ENCODE measurements around the gene FBLN1. TPM values are rescaled to one million over a fixed set of nuclear protein-coding genes. Genes with fewer than 3 reads are reported as not detected.
A peak's percentile ranks its signal among the peaks of the same experiment; 100 is the strongest.

Gene FBLN1
- total and polyA plus RNA-seq, 2 experiments from 2014 or later: 137 to 304 TPM

DNA sequence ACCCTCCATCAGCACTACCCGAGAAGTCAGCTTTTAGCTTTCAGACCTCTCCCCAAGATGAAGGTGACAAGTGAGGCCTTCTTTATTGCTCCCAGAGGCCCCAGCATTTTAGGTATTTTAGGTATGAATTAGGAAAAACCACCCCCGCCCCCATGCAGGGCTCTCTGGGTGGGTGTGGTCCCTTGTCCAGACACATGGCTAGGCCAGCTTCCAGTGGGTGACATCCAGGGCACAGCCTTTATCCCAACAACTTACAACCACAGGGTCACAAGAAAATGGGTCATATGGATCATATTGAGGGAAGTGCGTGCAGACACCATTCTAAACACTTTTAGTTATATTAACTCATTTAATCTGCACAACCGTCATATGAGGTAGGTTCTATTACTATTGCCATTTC lies 47.1 kb upstream of the FBLN1 start:
- peaks cover 41% of the 10 kb centered on the region for H3F3A ChIP-seq (ENCODE audit: insufficient read depth)
- DNase-seq: no peak
- no peaks in the 10 kb centered on the region for H4K20me1 ChIP-seq (ENCODE audit: insufficient read depth)
- in situ Hi-C loops (cut with MboI): no loop called here
- H3K9me2 ChIP-seq (ENCODE audit: insufficient read depth): no peaks in the 10 kb centered on the region
- H3K9me3 ChIP-seq (ENCODE audit: low read depth): no peaks in the 10 kb centered on the region
- no peak overlapping the region for H3K9ac ChIP-seq
- no peaks in the 10 kb centered on the region for H3K27me3 ChIP-seq (replicated peaks; ENCODE audit: insufficient read depth)
- H2AFZ ChIP-seq: no peak overlapping the region
- TF ChIP-seq EZH2 (IDR thresholded peaks at IDR 0.05; ENCODE audit: insufficient read depth, poor library complexity, severe bottlenecking) (no peak), EZH2phosphoT487 (IDR thresholded peaks at IDR 0.05; ENCODE audit: insufficient read depth, low read depth) (no peak)
- no peaks in the 10 kb centered on the region for H3K36me3 ChIP-seq (ENCODE audit: low read depth)
- peak overlapping the region; percentile 3 for H3K4me2 ChIP-seq (ENCODE audit: unreplicated experiment)
- H3K27ac ChIP-seq: no peak overlapping the region
- peaks cover 50% of the 10 kb centered on the region for H3K4me1 ChIP-seq (ENCODE audit: insufficient read depth)
- WGBS, 2 experiments (ENCODE audit: low coverage in 1 of 2, low lambda C conversion rate in 2 of 2, missing lambda C conversion rate in 2 of 2): 54 to 63% methylated on average over 4 of the region's 4 CpGs
- H3K4me3 ChIP-seq: no peak overlapping the region
- H3K79me2 ChIP-seq (ENCODE audit: insufficient read depth): no peaks in the 10 kb centered on the region

DNA sequence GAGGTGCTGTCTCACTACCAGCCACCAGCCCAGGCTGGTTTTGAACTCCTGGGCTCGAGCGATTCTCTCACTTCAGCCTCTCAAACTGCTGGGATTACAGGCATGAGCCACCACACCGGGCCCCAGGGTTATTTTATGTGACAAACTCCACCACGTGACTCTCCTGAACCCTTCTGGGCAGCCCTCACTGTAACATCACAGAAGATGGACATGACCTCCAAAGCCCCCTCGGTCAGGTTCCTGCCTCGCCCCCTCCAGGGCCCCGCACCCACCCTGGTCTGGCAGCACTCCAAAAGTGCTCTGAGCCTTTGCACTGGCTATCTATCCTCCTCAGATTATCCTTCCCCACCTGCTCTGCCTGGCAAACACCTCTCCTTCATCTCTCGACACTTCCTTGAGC lies 45.9 kb upstream of the FBLN1 start:
- no peaks in the 10 kb centered on the region for H3K79me2 ChIP-seq (ENCODE audit: insufficient read depth)
- H3K4me1 ChIP-seq (ENCODE audit: insufficient read depth): peaks cover 40% of the 10 kb centered on the region
- H3K9ac ChIP-seq: no peak overlapping the region
- no peaks in the 10 kb centered on the region for H3K9me3 ChIP-seq (ENCODE audit: low read depth)
- DNase-seq: no peak
- no peaks in the 10 kb centered on the region for H3K9me2 ChIP-seq (ENCODE audit: insufficient read depth)
- H3F3A ChIP-seq (ENCODE audit: insufficient read depth): peaks cover 33% of the 10 kb centered on the region
- 89 to 91% methylated on average over 6 to 8 of the region's 8 CpGs for WGBS, 2 experiments (ENCODE audit: low coverage in 1 of 2, low lambda C conversion rate in 2 of 2, missing lambda C conversion rate in 2 of 2)
- H2AFZ ChIP-seq: no peak overlapping the region
- in situ Hi-C loops (cut with MboI): no loop called here
- H3K4me2 ChIP-seq (ENCODE audit: unreplicated experiment): no peak overlapping the region
- TF ChIP-seq EZH2 (IDR thresholded peaks at IDR 0.05; ENCODE audit: insufficient read depth, poor library complexity, severe bottlenecking) (no peak), EZH2phosphoT487 (IDR thresholded peaks at IDR 0.05; ENCODE audit: insufficient read depth, low read depth) (no peak)
- no peaks in the 10 kb centered on the region for H3K27me3 ChIP-seq (replicated peaks; ENCODE audit: insufficient read depth)
- no peaks in the 10 kb centered on the region for H4K20me1 ChIP-seq (ENCODE audit: insufficient read depth)
- H3K36me3 ChIP-seq (ENCODE audit: low read depth): no peaks in the 10 kb centered on the region
- no peak overlapping the region for H3K4me3 ChIP-seq
- H3K27ac ChIP-seq: no peak overlapping the region

DNA sequence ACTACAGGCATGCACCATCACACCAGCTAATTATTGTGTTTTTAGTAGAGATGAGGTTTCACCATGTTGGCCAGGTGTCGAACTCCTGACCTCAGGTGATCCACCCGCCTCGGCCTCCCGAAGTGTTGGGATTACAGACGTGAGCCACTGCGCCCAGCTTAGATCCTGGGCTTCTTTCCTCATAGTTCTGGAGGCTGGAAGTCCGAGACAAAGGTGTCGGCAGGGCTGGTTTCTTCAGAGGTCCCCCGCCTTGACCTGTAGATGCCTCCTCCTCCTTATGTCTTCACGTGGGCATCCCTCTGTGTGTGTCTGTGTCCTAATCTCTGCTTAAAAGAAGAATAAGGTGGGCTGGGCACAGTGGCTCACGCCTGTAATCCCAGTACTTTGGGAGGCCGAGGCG lies 44.2 kb upstream of the FBLN1 start:
- DNase-seq: no peak
- no peak overlapping the region for H3K4me2 ChIP-seq (ENCODE audit: unreplicated experiment)
- H3K4me3 ChIP-seq: no peak overlapping the region
- no peak overlapping the region for H3K9ac ChIP-seq
- no peak overlapping the region for H3K27ac ChIP-seq
- no peaks in the 10 kb centered on the region for H3K9me2 ChIP-seq (ENCODE audit: insufficient read depth)
- H3K79me2 ChIP-seq (ENCODE audit: insufficient read depth): no peaks in the 10 kb centered on the region
- TF ChIP-seq EZH2 (IDR thresholded peaks at IDR 0.05; ENCODE audit: insufficient read depth, poor library complexity, severe bottlenecking): no peak
- TF ChIP-seq EZH2phosphoT487 (IDR thresholded peaks at IDR 0.05; ENCODE audit: insufficient read depth, low read depth): no peak
- peaks cover 22% of the 10 kb centered on the region for H3K4me1 ChIP-seq (ENCODE audit: insufficient read depth)
- no peaks in the 10 kb centered on the region for H3K36me3 ChIP-seq (ENCODE audit: low read depth)
- H3K9me3 ChIP-seq (ENCODE audit: low read depth): no peaks in the 10 kb centered on the region
- in situ Hi-C loops (cut with MboI): no loop called here
- H2AFZ ChIP-seq: no peak overlapping the region
- no peaks in the 10 kb centered on the region for H3K27me3 ChIP-seq (replicated peaks; ENCODE audit: insufficient read depth)
- H4K20me1 ChIP-seq (ENCODE audit: insufficient read depth): no peaks in the 10 kb centered on the region
- H3F3A ChIP-seq (ENCODE audit: insufficient read depth): peaks cover 17% of the 10 kb centered on the region
- 96 to 97% methylated on average over 11 to 13 of the region's 13 CpGs for WGBS, 2 experiments (ENCODE audit: low coverage in 1 of 2, low lambda C conversion rate in 2 of 2, missing lambda C conversion rate in 2 of 2)

DNA sequence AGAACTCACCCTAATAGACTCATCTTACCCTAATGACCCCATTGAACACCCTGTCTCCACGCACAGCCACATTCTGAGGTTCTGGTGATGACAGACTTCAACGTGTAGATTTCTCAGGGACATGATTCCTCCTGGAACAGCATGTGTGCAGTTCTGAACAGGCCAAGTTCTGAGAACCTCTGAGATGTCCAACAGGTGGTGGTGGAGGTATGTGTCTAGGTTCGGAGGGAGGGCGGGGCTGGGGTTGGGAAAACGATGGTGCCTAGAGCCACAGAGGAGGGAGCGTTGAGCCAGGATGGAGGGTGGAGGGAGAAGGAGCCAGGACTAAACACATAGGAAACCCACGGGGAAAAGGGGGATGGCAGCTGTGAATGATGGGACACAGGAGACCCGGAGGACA lies 43.4 kb upstream of the FBLN1 start:
- Histone ChIP-seq H3K27me3 (replicated peaks; ENCODE audit: insufficient read depth) (no peaks in the 10 kb centered on the region), H3K9me2 (ENCODE audit: insufficient read depth) (no peaks in the 10 kb centered on the region), H2AFZ (no peak overlapping the region), H3K27ac (no peak overlapping the region), H4K20me1 (ENCODE audit: insufficient read depth) (no peaks in the 10 kb centered on the region), H3K4me2 (ENCODE audit: unreplicated experiment) (no peak overlapping the region), H3K4me3 (no peak overlapping the region), H3K4me1 (ENCODE audit: insufficient read depth) (peaks cover 15% of the 10 kb centered on the region), H3K9ac (no peak overlapping the region), H3F3A (ENCODE audit: insufficient read depth) (peaks cover 10% of the 10 kb centered on the region), H3K36me3 (ENCODE audit: low read depth) (no peaks in the 10 kb centered on the region), H3K9me3 (ENCODE audit: low read depth) (no peaks in the 10 kb centered on the region), H3K79me2 (ENCODE audit: insufficient read depth) (no peaks in the 10 kb centered on the region)
- in situ Hi-C loops (cut with MboI): no loop called here
- DNase-seq: no peak
- 91 to 96% methylated on average over 3 to 8 of the region's 8 CpGs for WGBS, 2 experiments (ENCODE audit: low coverage in 1 of 2, low lambda C conversion rate in 2 of 2, missing lambda C conversion rate in 2 of 2)
- TF ChIP-seq EZH2 (IDR thresholded peaks at IDR 0.05; ENCODE audit: insufficient read depth, poor library complexity, severe bottlenecking) (no peak), EZH2phosphoT487 (IDR thresholded peaks at IDR 0.05; ENCODE audit: insufficient read depth, low read depth) (no peak)

All from GM23248 (cell line).